GM19395 (cell line): ENCODE measurements around the gene NKX3-2.
"Not testable (repeated sequence)": the region's sequence is repeated elsewhere in the genome, so short reads cannot be mapped to it uniquely, and the experiment has no call there.

Experiments
- ATAC-seq: cut with Tn5 transposase; IDR thresholded peaks from one replicate; pipeline ENCODE4 v1.9.1; 2021; ENCODE audit warnings: mild to moderate bottlenecking, moderate library complexity; ENCODE audit not compliant: unreplicated experiment

NKX3-2 gene

GRCh38 chr4:13543839-13544605 is at the start of gene NKX3-2:
TSS of gene NKX3-2 (minus strand) at chr4:13544508. CDS start at chr4:13544414, 94 bp downstream.
- no peak for ATAC-seq

- no peak for ATAC-seq
Observed at GRCh38 chr4:13592220-13592619, 47.9 kb upstream of the NKX3-2 start.

GRCh38 chr4:13590766-13591165 is 46.5 kb upstream of the NKX3-2 start:
- ATAC-seq = no peak

GRCh38 chr4:13588954-13589353 is 44.6 kb upstream of the NKX3-2 start:
- no peak for ATAC-seq

- no peak for ATAC-seq
Observed at GRCh38 chr4:13584481-13584880, 40.2 kb upstream of the NKX3-2 start.

- no peak for ATAC-seq
Observed at GRCh38 chr4:13580036-13580435, 35.7 kb upstream of the NKX3-2 start.

GRCh38 chr4:13577660-13578059 is 33.4 kb upstream of the NKX3-2 start:
- no peak for ATAC-seq

- ATAC-seq = no peak
Observed at GRCh38 chr4:13570916-13571315, 26.6 kb upstream of the NKX3-2 start.

- ATAC-seq = no peak
Observed at GRCh38 chr4:13567125-13567524, 22.8 kb upstream of the NKX3-2 start.

- ATAC-seq = no peak
Observed at GRCh38 chr4:13562876-13563275, 18.6 kb upstream of the NKX3-2 start.

- no peak for ATAC-seq
Observed at GRCh38 chr4:13561673-13562072, 17.4 kb upstream of the NKX3-2 start.

GRCh38 chr4:13560111-13560510 is 15.8 kb upstream of the NKX3-2 start:
- ATAC-seq = not testable (repeated sequence)

- no peak for ATAC-seq
Observed at GRCh38 chr4:13559413-13559812, 15.1 kb upstream of the NKX3-2 start.

GRCh38 chr4:13558881-13559280 is 14.6 kb upstream of the NKX3-2 start:
- no peak for ATAC-seq

- no peak for ATAC-seq
Observed at GRCh38 chr4:13555325-13555724, 11.0 kb upstream of the NKX3-2 start.

GRCh38 chr4:13553081-13553480 is 8.8 kb upstream of the NKX3-2 start:
- ATAC-seq = no peak

GRCh38 chr4:13548984-13549546 is 4.8 kb upstream of the NKX3-2 start:
- peak; percentile 84 for ATAC-seq

GRCh38 chr4:13548059-13548983 is 4.0 kb upstream of the NKX3-2 start:
- ATAC-seq = no peak

- no peak for ATAC-seq
Observed at GRCh38 chr4:13547485-13548041, 3.3 kb upstream of the NKX3-2 start.

GRCh38 chr4:13546941-13547484 is 2.7 kb upstream of the NKX3-2 start:
- ATAC-seq = no peak
